ENCODE data around the gene RAB40C.

GRCh38 chr16:667113-667779, 77.4 kb downstream of the RAB40C start:
- TF ChIP-seq CTCF (conservative IDR thresholded peaks at IDR 0.05 in 1 of 2, IDR thresholded peaks at IDR 0.05 in 1 of 2; ENCODE audit: extremely low read depth in 1 of 2, insufficient read depth in 1 of 2, low read depth in 1 of 2, low read length in 2 of 2) (no peak), EZH2 (IDR thresholded peaks at IDR 0.05; ENCODE audit: borderline replicate concordance, low read length) (no peak)
